VCaP (cell line): ENCODE data around the gene SACM1L.
"Not testable (repeated sequence)": the region's sequence is repeated elsewhere in the genome, so short reads cannot be mapped to it uniquely, and the experiment has no call there.

Source experiments
- H3K27ac ChIP-seq: fragments of 450-650 bp; 2 replicates; pipeline ENCODE4 v1.5.1; 2017
- TF ChIP-seq, protein P1 (sequence below): fragments of 450-650 bp; conservative IDR thresholded peaks from 2 replicates; pipeline ENCODE4 v1.5.1; 2017; ENCODE audit warnings: mild to moderate bottlenecking, moderate library complexity

The SACM1L gene

DNA sequence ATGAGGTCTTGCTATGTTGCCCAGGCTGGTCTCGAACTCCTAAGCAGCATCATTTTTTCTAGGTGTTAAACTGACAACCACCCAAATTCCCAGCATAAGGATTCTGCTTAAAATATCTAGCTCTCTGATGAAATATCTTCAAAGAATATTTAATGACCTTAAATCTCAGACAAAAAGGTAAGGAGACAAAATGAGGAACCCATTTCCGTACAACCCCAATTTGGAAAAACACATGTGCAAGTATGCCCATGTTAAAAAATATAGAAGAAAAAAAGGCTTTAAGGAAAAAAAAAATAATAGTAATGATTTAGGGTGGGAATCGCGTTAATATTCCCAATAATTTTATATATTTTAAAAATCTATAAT is 1.4 kb upstream of the SACM1L start:
- TF ChIP-seq, protein P1, sequence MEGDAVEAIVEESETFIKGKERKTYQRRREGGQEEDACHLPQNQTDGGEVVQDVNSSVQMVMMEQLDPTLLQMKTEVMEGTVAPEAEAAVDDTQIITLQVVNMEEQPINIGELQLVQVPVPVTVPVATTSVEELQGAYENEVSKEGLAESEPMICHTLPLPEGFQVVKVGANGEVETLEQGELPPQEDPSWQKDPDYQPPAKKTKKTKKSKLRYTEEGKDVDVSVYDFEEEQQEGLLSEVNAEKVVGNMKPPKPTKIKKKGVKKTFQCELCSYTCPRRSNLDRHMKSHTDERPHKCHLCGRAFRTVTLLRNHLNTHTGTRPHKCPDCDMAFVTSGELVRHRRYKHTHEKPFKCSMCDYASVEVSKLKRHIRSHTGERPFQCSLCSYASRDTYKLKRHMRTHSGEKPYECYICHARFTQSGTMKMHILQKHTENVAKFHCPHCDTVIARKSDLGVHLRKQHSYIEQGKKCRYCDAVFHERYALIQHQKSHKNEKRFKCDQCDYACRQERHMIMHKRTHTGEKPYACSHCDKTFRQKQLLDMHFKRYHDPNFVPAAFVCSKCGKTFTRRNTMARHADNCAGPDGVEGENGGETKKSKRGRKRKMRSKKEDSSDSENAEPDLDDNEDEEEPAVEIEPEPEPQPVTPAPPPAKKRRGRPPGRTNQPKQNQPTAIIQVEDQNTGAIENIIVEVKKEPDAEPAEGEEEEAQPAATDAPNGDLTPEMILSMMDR = no peak
- peak overlapping the region; percentile 93 for H3K27ac ChIP-seq

DNA sequence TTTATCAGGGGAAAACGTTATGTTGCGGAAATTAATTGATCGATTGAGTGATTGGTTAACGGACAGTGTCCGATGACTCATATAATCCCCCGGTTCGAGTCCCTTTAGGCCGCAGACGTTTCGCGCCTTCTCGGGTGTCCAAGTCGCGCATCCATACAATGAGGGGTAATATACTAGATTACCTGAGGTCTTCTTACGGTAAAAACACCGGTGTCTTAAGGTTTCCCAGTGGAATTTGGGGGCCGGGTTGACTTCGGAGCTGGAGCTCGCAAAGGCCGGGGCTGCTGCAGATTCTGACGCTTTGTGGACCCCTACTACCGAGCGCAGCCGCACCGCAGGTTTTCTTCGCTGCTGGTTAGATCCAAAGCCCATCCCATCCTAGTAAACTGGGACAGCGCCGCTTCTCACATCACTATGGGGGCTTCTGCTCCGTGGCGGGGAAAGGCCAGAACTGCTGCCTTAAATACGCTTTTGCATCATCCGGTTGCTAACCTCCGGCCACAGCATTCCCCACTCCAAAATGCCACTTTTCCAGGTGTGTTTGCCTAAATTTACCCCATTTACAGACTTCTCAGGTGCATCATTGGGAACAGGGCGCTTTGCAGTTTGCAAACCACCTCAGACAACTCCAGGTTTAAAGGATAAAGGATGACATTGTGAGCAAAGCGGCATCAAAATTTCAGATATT is 858 bp upstream of the SACM1L start:
- TF ChIP-seq, protein P1 = no peak

DNA sequence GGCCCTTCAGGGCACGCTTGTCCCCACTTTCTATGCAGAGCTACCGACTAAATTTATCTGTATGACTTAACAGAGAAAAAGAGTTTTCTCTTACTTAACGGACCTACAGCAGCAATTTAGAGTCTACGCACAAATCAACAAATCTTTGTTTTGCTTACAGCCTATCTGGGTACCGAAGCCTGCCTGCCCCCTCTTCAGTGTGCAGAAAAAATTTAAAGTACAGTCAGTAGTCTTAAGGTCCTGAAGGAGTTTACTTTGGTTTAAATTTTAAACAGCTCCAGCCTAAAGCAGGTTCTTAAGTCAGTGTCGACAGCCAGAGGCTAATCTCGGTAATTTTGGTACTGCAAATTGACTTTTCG is 570 bp downstream of the SACM1L start:
- H3K27ac ChIP-seq = peak overlapping the region; percentile 93
- TF ChIP-seq, protein P1 = no peak

More for the DNA sequence above, 858 bp upstream of the SACM1L start:
- H3K27ac ChIP-seq = peak overlapping the region; percentile 93

DNA sequence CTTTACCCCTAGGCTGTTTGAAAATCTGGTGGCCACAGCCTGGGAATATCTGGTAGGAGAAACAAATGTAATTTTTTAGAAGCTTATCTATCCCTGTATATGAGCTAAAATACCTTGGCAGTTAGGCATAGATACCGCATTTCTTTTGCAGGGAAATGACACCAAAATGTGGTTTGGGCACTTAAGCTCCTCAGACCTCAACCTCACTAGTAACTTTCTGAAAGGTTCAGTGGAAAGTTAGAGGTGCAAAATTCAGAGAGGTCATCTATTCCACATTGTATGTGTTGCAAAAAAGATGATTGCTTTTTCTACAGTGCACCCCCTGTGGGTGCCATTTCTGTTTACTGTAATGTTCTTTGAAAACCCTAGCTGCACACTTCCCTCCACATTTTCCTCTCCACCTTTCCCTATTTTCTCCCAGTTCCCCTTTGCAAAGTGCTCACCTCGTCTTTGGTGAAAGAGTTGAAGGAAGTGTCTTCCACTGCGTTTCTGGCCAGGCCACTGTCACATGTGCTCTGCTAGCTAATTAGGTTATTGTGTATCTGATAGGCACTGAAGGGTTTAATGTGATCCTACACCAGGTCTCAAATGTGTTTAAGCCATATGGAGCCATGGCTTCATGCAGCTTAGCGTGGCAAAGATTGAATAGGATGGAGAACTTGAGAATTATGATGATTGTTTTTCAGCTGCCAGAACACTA is 1.3 kb downstream of the SACM1L start:
- TF ChIP-seq, protein P1 = no peak
- H3K27ac ChIP-seq = peak overlapping the region; percentile 93

DNA sequence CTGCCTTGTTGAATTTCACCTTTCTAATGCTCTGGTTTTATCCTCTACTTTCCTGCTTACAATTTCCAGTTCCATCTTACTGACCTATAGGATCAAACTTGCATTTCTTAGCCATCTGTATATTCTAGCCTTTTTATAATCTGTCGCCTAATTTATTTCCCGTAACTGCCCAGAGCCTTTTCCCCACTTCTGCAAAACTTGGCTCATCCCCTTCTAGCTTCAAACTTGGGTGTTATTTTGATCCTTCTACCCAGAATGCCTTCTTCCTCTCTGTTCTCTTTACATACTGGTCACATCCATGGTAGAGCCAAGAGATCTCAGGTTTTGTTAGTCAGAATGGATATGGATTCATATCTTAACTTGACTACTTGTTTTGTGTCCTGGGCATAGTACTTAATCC is 2.6 kb downstream of the SACM1L start:
- TF ChIP-seq, protein P1 = no peak
- peak overlapping the region; percentile 93 for H3K27ac ChIP-seq

DNA sequence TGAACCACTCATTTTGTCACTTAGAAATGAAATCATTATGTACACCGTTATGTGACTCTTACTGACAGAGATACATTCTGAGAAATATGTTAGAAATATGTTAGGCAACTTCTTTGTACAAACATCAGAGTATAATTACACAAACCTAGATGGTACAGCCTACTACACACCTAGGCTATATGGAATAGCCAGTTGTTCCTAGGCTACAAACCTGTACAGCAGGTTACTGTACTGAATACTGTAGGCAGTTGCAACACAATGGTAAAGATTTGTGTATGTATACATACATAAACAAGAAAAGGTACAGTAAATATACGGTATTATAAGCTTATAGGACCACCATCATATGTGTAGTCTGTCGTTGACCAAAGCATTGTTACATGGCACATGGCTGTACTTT is 3.7 kb downstream of the SACM1L start:
- H3K27ac ChIP-seq = no peak overlapping the region
- TF ChIP-seq, protein P1 = no peak

DNA sequence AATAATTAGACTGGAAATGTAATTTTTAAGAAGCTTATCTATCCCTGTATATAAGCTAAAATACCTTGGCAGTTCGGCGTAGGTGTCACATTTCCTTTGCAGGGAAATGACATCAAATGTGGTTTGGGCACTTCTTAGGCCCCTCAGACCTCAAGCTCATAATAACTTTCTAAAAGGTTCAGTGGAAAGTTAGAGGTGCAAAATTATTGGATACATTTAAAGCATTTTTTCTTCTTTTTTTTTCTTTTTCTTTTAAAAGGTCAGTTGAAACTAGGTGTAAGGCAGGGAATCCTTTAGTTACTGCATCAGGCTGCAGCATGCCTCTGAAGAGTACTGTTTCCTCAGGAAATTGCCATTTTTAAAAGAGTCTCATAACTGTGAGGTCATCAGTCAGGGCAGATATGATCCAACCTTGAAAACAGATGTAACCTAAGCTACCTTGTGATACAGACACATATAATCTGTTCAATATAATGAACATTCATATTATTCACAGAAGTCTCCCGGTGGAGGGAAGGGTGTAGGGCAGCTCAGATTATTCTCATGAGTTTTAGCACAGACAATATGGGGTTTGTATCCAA is 4.8 kb downstream of the SACM1L start:
- TF ChIP-seq, protein P1 = no peak
- no peak overlapping the region for H3K27ac ChIP-seq

DNA sequence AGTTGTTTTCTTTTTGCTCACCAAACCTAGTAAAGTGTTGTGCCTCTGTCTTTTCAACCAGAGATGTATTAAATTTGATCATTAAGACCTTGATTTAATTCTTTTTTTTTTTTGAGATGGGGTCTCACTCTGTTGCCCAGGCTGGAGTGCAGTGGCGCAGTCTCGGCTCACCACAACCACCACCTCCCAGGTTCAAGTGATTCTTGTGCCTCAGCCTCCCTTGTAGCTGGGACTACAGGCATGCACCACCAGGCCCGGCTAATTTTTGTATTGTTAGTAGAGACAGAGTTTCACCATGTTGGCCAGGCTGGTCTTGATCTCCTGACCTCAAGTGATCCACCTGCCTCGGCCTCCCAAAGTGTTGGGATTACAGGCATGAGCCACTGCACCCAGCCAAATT is 6.0 kb downstream of the SACM1L start:
- H3K27ac ChIP-seq = not testable (repeated sequence)
